HEK293T (cell line): ENCODE results near the gene CCSER1.

ENCODE experiments used
- FOXA1 ChIP-seq: fragments of 450-650 bp; IDR thresholded peaks from 2 replicates; pipeline ENCODE4 v1.6.1; 2016; ENCODE audit warnings: mild to moderate bottlenecking
- FOXK2 ChIP-seq: fragments of 450-650 bp; IDR thresholded peaks from 2 replicates; pipeline ENCODE4 v1.6.1; 2016; ENCODE audit warnings: mild to moderate bottlenecking
- FOXM1 ChIP-seq: fragments of 450-650 bp; IDR thresholded peaks from 2 replicates; pipeline ENCODE4 v1.6.1; 2017; ENCODE audit warnings: mild to moderate bottlenecking, borderline replicate concordance
- SP1 ChIP-seq: fragments of 450-650 bp; IDR thresholded peaks from 2 replicates; pipeline ENCODE4 v1.6.1; 2017
- TARDBP ChIP-seq: fragments of 450-650 bp; IDR thresholded peaks from 2 replicates; pipeline ENCODE4 v1.6.1; 2016

DNA sequence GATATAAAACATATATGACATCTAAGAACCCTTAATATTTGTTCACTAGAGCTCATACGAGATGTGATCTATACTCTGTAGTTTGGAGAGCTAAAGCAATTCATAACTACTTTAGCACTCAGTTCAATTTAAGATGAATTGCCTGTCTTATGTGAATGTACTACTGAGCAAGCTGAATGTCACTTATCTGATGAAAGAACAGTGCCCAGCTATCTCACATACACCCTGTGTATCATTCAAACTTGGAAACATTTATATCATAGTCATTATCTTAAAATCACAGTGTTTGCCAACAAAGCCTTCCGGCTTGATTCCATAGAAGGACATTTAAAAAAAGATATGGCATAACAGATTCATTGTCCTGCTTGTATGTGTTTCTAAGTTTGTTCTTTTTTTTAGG is 639.6 kb downstream of the CCSER1 start:
- TF ChIP-seq FOXA1 (no peak), FOXM1 (no peak), SP1 (no peak), TARDBP (no peak), FOXK2 (no peak)
